Measurements from ENCODE around the gene CRAMP1.
A peak's percentile ranks its signal among the peaks of the same experiment; 100 is the strongest.

The CRAMP1 gene

DNA sequence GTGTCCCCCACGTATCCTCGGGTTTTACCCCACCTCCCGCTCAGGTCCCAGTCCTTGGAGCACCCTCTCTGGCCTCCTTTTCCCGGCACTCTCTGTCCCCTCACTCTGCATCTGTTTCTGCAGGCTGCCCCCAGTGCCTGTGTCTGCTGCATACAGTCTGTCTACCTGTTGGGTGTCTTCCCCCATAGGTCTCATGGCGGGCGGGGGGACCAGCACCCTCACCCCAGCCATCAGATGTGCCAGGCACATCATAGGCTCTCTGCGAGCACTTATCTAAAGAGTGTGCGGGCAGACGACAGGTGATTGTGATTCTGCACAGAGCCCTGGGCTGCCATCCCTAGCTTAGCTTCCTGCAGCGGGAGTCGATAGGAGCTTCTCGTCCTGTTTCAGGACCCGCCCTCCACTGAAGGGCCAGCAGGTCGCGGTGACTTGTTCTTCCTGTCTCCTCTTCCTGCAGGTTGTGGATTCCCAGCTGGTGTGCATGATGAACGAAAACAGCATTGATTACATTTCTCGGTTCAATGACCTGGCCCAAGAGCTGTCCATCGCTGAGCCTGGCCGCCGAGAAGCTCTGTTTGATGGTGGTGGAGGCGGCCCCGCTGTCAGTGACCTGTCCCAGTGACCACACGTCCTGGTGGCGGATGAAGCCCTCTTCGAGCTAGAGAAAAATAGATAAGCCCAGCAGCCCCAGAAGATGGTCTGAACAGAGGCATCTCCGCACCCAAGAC is 61.4 kb downstream of the CRAMP1 start:
- intact Hi-C loops (cut with DNase I) = loop anchor here (10.0 kb wide), 1 partner anchor 59 kb away; the partner anchor contains the start of genes CRAMP1 and IFT140
- DNase-seq = peak in 1 of 10 donors; percentile 44

DNA sequence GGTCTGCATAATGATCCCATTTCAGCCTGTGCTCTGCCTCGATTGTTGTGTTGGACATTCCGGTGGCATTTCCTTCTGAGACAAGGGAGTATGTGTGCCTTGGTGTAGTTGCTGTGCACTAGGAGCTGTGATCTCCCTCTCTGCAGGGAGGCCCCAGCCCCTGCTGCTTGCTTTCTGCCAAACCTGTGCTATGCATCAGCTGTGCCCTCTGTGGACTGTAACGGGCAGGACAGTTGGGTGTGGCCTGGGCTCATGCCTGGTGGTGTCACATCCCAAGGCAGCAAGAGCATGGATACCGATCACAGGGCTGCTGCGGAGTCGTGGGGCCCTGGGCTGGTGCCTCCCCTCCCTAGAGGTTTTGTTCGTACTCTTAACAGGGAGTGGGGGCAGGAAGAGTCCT is 62.1 kb downstream of the CRAMP1 start:
- DNase-seq = peak in 1 of 10 donors; percentile 27
- intact Hi-C loops (cut with DNase I) = loop anchor here (10.0 kb wide), 1 partner anchor 60 kb away; the partner anchor contains the start of genes CRAMP1 and IFT140

DNA sequence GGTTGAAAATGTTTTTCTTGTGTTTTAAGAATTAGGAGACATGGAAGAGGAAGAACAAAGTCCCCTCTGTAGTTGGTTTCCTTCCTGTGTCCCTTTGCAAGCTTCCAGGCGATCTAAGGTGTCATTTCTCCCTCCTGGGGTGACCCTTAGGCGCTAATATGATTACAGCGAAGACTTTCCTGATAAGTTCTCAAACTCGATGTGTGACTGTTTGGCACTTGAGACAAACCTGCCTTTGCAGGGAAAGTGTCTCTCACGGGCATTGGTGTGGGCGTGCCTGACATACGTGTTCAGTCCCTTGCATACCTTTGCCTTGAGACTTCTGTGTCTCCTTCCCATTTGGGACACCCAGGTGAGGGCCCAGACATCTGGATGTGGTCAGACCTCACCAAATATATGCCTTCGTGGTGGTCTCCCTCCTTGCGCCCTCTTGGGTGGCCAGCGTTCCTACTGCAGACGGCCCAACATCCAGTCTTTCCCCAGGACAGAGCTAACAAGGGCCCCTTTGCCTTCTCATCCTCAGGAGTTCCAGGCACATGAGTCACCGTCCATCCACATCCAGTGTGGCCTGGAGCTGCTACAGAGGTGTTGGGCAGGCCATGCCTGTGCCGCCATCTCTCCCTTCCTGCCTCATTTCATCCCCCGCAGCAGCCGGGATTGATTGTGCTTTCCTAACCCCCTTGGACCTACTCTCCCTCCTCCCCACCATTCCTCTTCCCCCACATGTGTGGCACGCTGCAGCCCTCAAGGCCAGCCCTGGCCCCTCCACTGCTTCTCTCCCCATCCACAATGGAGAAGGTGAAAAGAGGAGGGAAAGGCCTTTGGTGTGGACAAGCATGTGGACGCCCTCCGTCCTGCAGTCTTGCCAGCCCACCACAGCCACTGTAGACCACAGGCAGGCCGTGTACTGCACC is 62.8 kb downstream of the CRAMP1 start:
- DNase-seq = peak in 2 of 10 donors; percentile 22 to 26
- intact Hi-C loops (cut with DNase I) = loop anchor here (10.0 kb wide), 1 partner anchor 60 kb away; the partner anchor contains the start of genes CRAMP1 and IFT140

DNA sequence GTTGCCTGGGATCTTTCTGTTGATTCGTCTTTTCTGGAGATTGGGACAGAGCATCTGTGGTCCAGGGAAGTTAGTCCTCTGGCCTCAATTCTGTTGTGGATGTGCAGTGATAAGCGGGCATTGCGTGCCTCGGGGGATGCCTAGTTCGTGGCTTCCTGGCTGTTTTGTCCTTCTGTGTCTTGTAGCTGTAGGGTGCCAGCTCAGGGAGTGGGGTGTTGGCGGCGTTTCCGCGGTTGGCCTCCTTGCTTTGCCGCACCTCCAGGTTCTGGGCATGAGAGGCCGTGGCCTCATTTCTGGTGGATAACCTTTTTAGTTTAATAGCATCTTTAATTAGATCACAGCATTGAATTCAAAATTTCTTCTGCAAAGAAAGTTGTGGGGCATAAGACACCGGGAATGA is 64.5 kb downstream of the CRAMP1 start:
- intact Hi-C loops (cut with DNase I) = loop anchor here (10.0 kb wide), 1 partner anchor 62 kb away; the partner anchor contains the start of genes CRAMP1 and IFT140
- peak in 1 of 10 donors; percentile 63 for DNase-seq

DNA sequence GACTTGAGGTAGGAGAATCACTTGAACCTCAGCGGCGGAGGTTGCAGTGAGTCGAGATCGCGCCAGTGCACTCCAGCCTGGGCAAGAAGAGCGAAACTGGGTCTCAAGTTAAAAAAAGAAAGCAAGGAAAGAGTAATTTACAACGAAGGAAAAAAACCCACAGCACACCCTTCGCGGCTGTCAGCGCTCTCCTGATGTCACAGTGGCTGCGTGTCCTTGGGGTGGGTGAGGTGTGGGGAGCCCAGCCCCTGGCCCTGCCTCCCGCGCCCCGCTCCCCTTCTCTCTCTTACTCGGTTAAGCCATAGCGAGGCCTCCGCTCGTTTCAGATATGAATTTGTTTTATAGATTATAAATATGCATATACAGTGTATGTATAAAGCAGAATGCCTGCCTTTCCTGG is 65.2 kb downstream of the CRAMP1 start:
- no peak for DNase-seq
- intact Hi-C loops (cut with DNase I) = loop anchor here (10.0 kb wide), 1 partner anchor 63 kb away; the partner anchor contains the start of genes CRAMP1 and IFT140

DNA sequence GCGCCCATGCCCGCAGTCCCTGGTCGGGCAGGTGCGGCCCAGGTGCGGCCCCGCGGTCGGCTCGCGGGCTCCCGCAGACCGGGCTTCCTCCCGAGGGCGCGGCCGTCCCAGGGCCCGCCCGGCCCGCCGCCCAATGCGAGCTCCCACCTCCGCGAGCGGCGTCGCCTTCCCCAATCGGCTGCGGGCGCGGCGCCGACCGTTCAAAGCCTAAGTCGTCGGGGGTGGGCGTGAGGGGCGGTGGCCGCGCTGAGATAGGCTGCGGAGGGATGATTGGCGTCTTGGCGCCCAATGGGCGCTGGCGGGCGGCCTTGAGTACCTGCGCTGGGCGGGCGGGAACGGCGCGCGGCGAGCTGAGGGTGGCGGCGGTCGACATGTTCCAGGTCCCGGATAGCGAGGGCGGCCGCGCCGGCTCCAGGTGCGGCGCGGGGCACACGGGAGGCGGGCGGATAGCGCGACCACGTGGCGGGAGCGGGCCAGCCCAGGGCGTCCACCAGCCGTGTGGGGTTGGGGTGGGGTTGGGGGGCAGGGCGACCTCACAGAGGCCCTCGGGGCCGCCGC is 65.9 kb downstream of the CRAMP1 start, which contains the start of gene JPT2:
TSS of gene JPT2 (plus strand) at position 338 of the 558 bp plus-strand sequence. CDS start at position 372, 34 bp downstream.
- intact Hi-C loops (cut with DNase I) = loop anchor here (10.0 kb wide), 1 partner anchor 63 kb away; the partner anchor contains the start of genes CRAMP1 and IFT140
- peak; percentile 85 to 99 (median 94) for DNase-seq

DNA sequence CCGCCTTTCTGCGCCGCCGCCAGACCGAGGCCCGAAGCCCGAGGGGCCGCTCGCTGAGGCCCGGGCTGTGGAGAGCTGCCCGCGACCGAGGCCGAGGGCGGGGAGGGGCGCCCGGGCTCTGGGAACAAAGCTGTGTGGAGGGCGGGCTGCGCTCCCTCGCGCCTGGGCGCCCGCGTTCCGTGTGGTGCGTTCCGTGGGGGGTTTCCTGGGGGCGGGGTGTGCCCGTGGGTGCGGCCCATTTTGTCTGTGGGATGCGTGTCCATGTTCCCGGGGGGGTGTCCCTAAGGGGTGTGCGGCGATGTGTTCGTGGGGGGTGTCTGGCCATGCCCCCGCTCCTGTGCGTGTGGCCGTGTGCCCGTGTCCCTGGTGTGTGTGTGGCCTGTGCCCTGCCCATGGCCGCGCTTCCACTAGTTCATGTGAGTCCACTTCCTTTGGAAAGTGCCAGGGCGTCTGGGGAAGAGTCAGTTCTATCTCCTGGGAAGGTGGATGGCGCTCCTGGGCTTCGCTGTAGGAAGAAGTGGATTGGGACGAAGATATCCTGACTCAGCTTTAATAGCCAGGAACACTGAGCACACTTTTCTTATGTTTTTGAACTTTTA is 66.4 kb downstream of the CRAMP1 start:
- peak in 5 of 10 donors; percentile 17 to 86 (median 29) for DNase-seq
- intact Hi-C loops (cut with DNase I) = loop anchor here (10.0 kb wide), 1 partner anchor 64 kb away; the partner anchor contains the start of genes CRAMP1 and IFT140

DNA sequence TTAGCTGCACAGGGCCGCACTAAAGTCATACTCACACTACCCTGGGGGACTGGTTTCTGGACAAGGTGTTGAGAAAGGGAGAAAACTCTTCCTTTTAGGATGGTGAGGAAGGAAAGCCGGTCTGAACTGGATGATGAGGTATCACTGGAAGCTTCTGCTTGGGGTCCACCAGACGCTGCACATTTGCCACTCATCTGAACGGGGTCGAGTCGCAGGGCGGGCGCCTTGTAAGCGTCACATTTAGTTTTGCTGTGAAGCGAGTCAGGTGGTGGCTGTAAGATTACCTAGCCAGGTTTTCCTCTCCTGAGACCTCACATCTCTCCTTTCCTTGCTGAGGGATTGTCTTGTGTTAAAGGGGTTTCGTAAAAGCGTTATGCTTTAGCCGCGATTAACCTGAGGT is 68.2 kb downstream of the CRAMP1 start:
- intact Hi-C loops (cut with DNase I) = no loop called here
- DNase-seq = peak in 2 of 10 donors; percentile 63 to 66

DNA sequence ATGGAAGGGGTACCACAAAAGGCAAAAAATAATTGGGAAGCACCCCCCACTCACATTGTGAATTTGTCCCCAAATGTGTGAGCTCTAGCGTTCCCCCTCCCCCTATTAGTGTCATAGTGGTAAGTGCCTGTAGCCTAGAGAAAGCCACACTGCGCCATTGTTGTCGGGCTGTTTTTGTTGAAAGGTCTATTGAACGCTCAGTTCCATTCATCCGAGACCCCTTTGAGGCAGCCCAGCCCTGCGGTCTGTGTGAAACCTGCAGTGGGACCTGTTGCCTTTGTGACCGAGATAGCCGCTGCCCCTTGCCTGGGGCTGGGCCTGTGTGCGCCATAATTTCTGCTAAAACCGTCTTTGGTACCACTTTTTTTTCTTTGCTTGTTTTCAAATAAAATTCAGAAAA is 68.9 kb downstream of the CRAMP1 start:
- DNase-seq = peak in 2 of 10 donors; percentile 24 to 60
- intact Hi-C loops (cut with DNase I) = no loop called here

DNA sequence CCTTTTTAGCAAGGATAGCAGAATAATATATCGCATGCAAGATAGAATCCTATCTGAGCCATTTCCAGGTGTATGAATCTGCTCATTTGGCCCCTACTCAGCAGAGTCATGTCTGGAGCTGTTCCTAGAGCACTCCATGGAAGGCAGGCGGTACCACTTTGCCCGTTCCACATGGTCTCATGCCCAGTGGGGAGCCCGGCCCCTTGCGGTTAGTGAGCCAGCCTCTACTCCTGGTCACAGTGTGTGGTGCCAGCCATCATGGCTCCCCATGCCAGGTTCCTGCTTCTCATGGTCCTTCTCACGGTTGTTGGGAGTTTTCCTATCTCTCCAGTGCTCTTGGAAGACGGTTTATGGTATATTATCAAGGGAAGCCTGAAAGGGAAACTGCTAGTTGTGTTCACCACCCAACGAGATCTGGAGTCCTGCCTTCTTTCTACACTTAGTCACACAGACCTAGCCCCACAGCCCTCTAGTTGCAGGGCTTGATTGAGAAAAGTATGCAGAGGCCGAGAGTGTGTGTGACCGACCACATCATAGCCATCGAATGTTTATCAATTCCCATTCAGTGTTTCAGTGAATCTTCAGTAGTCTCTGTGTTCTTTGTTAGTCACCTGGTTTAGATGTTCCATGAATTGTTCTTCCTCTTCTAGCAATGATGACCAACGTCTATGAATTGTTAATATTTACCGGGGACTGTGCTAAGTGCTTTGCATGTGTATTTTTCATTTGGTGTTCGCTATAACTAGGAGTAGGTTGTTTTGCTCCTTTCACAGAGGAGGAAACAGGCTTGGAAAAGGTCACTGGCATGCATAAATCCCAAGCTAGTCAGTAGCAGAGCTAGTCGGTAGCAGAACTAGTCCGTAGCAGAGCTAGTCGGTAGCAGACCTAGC is 75.5 kb downstream of the CRAMP1 start:
- intact Hi-C loops (cut with DNase I) = no loop called here
- DNase-seq = peak in 2 of 10 donors; percentile 26 to 64

DNA sequence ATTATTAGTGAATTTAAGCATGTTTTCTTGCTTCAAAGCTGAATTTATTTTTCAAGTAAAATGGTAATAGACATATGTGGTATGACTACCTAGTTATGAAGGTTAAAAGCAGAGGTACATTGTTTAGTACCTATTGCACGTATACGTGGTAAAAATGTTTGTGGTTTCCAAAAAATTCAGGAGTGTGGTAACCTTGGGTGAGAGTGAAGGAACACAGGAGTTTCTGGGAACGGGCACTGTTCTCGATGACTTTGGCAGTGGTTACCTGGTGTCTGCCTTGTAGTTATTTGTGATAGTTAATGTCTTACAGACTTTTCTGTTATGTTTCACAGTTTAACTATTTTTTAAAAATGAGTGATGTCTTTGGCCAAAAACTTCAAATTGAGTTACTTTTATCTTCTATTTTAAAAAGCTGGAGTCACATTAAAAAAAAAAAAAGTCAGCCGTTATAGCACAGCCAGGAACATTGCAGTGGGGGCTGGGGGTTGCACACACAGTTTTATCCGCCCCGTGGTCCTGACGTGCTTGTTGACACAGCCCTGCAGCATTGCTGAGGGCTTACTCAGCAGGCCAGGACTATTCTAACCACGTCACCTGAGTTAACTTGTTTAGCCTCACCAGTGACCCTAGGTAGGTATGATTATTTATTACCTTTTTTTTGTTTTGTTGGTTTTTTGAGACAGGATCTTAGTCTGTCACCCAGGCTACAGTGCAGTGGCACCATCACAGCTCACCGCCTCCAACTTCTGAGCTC is 76.8 kb downstream of the CRAMP1 start:
- intact Hi-C loops (cut with DNase I) = no loop called here
- peak in 1 of 10 donors; percentile 24 for DNase-seq

DNA sequence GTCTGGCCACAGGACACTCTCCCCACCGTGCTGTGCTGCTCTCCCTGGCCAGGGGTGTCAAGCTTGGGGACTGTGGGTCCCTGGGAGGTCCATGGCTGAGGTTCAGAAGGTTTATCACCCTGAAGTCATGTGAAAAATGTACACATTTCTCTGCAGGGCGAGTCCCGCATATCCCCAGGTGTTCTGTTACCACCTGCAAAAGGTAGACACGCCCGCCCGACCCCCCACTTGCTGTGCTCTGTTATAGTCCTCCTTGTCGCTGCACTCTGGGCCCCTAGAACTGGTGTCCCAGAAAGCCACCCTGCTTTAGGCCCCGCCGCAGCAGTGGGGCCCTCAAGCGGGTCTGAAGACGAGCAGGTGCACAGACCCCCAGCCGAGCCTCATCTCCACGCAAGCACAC is 77.7 kb downstream of the CRAMP1 start:
- intact Hi-C loops (cut with DNase I) = no loop called here
- peak in 2 of 10 donors; percentile 31 to 52 for DNase-seq

DNA sequence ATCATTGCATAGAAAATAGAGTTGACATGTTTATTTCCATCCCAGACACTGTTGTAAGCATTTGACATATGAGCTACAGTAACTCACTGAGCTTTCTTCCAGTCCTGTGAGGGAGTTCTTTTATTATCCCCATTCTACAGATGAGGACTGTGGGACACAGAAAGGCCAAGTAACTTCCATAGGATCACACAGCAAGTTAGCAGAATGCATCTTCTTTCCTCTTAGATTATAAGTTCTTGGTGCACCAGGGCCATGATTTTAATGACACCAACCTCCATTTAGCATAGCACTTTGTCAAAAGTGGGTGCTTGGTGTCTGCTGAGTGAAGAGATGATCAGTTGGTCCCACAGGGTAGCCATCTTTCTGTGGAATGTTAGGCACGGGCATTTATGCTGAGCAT is 78.7 kb downstream of the CRAMP1 start:
- DNase-seq = no peak
- intact Hi-C loops (cut with DNase I) = no loop called here

DNA sequence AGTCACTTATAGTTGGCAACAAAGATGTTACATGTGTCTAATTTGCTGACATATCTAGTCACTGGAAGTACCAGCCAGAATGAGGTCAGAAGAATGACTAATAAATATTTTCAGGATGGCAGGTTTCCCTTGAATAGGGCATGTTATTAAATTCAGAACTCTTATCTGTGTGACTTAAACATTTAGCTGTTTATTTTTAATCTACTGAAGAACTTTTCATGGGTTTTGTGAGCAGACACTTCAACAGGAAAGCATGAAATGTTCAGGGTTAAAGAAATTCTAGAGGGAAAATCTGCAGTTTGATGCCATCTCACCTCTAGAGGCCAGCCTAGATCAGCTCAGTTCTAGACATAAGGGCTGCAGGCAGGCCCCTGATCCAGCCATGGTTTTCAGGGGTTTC is 79.1 kb downstream of the CRAMP1 start:
- intact Hi-C loops (cut with DNase I) = no loop called here
- DNase-seq = no peak

DNA sequence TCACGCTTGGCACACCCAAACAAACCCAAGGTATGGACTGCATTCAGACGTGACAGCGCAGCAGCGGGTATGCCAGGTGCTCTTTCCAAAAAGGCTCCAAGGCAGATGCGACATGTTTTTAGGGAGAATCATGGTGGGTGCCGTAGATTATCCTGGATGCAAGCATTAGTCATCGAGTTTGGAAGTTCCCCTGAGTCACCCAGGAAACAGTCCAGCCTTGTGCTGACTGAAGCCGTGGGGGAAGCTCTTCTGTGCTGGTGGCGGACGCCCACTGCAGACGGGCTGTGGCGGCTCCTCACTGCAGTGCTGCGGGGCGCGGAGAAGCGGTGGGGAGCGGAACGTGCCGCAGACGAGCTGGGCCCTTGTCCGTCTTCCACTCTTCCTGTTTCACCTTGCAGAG is 79.8 kb downstream of the CRAMP1 start:
- intact Hi-C loops (cut with DNase I) = no loop called here
- DNase-seq = peak in 7 of 10 donors; percentile 39 to 93 (median 61)

DNA sequence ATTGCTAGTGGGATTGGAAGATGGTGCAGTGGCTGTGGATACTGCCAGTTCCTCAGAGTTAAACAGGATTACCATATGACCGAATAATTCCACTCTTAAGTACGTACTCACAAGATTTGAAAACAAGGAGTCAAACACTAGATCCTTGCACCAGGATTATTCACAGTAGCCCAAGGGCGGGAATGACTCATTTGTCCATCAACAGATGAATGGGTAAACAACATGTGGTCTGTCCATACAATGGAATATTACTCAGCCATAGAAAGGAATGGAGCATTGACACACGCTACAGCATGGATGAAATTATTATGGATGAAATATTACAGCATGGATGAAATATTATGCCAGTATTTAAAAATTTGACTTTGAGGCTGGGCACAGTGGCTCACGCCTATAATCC is 84.7 kb downstream of the CRAMP1 start:
- intact Hi-C loops (cut with DNase I) = no loop called here

DNA sequence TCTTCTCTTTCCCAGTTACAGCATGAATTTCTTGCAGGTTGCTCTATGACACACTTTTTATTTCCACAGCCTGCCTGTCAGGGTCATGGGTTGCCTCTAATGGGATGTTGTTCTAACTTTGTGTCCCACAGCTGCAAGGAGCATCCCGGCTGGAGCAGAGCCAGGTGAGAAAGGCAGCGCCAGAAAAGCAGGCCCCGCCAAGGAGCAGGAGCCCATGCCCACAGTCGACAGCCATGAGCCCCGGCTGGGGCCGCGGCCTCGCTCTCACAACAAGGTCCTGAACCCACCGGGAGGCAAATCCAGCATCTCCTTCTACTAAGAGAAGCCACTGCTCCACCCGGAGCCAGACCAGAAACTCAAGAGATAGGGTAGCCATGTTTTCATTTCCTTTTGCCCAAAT is 86.5 kb downstream of the CRAMP1 start:
- DNase-seq = peak in 2 of 10 donors; percentile 17 to 71
- intact Hi-C loops (cut with DNase I) = no loop called here

More for the DNA sequence above, 84.7 kb downstream of the CRAMP1 start:
- DNase-seq = peak in 1 of 10 donors; percentile 14

DNA sequence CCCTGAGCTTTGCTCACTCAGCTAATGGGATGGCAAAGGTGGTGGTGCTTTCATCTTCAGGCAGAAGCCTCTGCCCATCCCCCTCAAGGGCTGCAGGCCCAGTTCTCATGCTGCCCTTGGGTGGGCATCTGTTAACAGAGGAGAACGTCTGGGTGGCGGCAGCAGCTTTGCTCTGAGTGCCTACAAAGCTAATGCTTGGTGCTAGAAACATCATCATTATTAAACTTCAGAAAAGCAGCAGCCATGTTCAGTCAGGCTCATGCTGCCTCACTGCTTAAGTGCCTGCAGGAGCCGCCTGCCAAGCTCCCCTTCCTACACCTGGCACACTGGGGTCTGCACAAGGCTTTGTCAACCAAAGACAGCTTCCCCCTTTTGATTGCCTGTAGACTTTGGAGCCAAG is 88.1 kb downstream of the CRAMP1 start:
- intact Hi-C loops (cut with DNase I) = no loop called here
- DNase-seq = peak in 2 of 10 donors; percentile 12 to 55
